Brain microvascular endothelial cell (primary cell): ENCODE results near the gene PREB.
A peak's percentile ranks its signal among the peaks of the same experiment; 100 is the strongest.
"Not testable (repeated sequence)": the region's sequence is repeated elsewhere in the genome, so short reads cannot be mapped to it uniquely, and the experiment has no call there.

Experiments used
- DNase-seq: peaks from one replicate; pipeline ENCODE4 v3.0.0-alpha.2; 2020
- H3K27ac ChIP-seq: fragments of 250-450 bp; sonication (Bioruptor Pico); 2 replicates; pipeline ENCODE4 v1.5.1; 2020; ENCODE audit warnings: mild to moderate bottlenecking, moderate library complexity
- H3K27me3 ChIP-seq: fragments of 250-450 bp; sonication (Bioruptor Pico); replicated peaks from 2 replicates; pipeline ENCODE4 v1.5.1; 2020; ENCODE audit warnings: mild to moderate bottlenecking
- H3K36me3 ChIP-seq: fragments of 250-450 bp; sonication (Bioruptor Pico); replicated peaks from 2 replicates; pipeline ENCODE4 v1.5.1; 2020; ENCODE audit warnings: mild to moderate bottlenecking
- H3K4me3 ChIP-seq: 2 replicates; pipeline ENCODE4 v1.5.1; 2011; ENCODE audit warnings: low read depth, mild to moderate bottlenecking, control low read depth, low read length, moderate library complexity
- CTCF ChIP-seq: IDR thresholded peaks from 2 replicates; pipeline ENCODE4 v1.5.1; 2011; ENCODE audit warnings: low read depth, mild to moderate bottlenecking, moderate library complexity, low read length, control low read depth, inconsistent platforms; ENCODE audit errors: missing control alignments
- in situ Hi-C: cut with HindIII; loops from 2 replicates; pipeline ENCODE4 v1.10.0; 2017; ENCODE audit warnings: low sequenced_read_pairs, low pct_ligation_motif_present

The PREB gene

GRCh38 chr2:27126252-27126710 is 8.2 kb downstream of the PREB start:
- Histone ChIP-seq H3K27me3 (no peaks in the 10 kb centered on the region), H3K36me3 (peaks cover 12% of the 10 kb centered on the region), H3K27ac (no peak overlapping the region), H3K4me3 (no peak overlapping the region)
- no peak for TF ChIP-seq CTCF
- DNase-seq: no peak
- in situ Hi-C loops: no loop called here

- peaks cover 2% of the 10 kb centered on the region for H3K27me3 ChIP-seq
- TF ChIP-seq CTCF: no peak
- H3K27ac ChIP-seq: no peak overlapping the region
- H3K36me3 ChIP-seq: peaks cover 3% of the 10 kb centered on the region
- no peak for DNase-seq
- H3K4me3 ChIP-seq: no peak overlapping the region
- in situ Hi-C loops: no loop called here
Measured at GRCh38 chr2:27125104-27125503, 9.3 kb downstream of the PREB start.

GRCh38 chr2:27123302-27124150 is 10.9 kb downstream of the PREB start, which contains the start of gene ABHD1:
ABHD1 (plus strand) TSS chr2:27123815; CDS start chr2:27123949, 134 bp downstream.
- Histone ChIP-seq H3K27ac (no peak within 1 kb of the TSS), H3K36me3 (no peaks in the 10 kb centered on the region), H3K27me3 (peaks cover 11% of the 10 kb centered on the region), H3K4me3 (peak within 1 kb of the TSS; percentile 62)
- no peak for TF ChIP-seq CTCF
- DNase-seq: no peak
- in situ Hi-C loops: loop anchor here (25.0 kb wide), 1 partner anchor 164 kb away; the partner anchor contains the start of genes DNAJC5G and TRIM54

GRCh38 chr2:27122791-27123190 is 11.6 kb downstream of the PREB start:
- TF ChIP-seq CTCF: no peak
- Histone ChIP-seq H3K36me3 (no peaks in the 10 kb centered on the region), H3K27ac (no peak overlapping the region), H3K4me3 (no peak overlapping the region), H3K27me3 (peaks cover 15% of the 10 kb centered on the region)
- in situ Hi-C loops: loop anchor here (25.0 kb wide), 1 partner anchor 165 kb away; the partner anchor contains the start of genes DNAJC5G and TRIM54
- DNase-seq: no peak

GRCh38 chr2:27121906-27122305 is 12.5 kb downstream of the PREB start:
- no peaks in the 10 kb centered on the region for H3K36me3 ChIP-seq
- no peak overlapping the region for H3K4me3 ChIP-seq
- H3K27ac ChIP-seq: no peak overlapping the region
- H3K27me3 ChIP-seq: peaks cover 15% of the 10 kb centered on the region
- in situ Hi-C loops: loop anchor here (25.0 kb wide), 1 partner anchor 165 kb away; the partner anchor contains the start of genes DNAJC5G and TRIM54
- no peak for TF ChIP-seq CTCF
- DNase-seq: no peak

- H3K27ac ChIP-seq, H3K36me3 ChIP-seq, DNase-seq: not testable (repeated sequence)
- Histone ChIP-seq H3K27me3 (peaks cover 15% of the 10 kb centered on the region), H3K4me3 (peak overlapping the region; percentile 46)
- in situ Hi-C loops: loop anchor here (25.0 kb wide), 1 partner anchor 168 kb away; the partner anchor contains the start of genes DNAJC5G and TRIM54
Measured at GRCh38 chr2:27119330-27119670, 15.1 kb downstream of the PREB start.
